GM04504 (cell line): ENCODE data around the gene MYBBP1A.

Experiments
- DNase-seq: peaks from one replicate; pipeline ENCODE4 v3.0.0-alpha.2; 2012; ENCODE audit warnings: low read depth

The MYBBP1A gene

DNA sequence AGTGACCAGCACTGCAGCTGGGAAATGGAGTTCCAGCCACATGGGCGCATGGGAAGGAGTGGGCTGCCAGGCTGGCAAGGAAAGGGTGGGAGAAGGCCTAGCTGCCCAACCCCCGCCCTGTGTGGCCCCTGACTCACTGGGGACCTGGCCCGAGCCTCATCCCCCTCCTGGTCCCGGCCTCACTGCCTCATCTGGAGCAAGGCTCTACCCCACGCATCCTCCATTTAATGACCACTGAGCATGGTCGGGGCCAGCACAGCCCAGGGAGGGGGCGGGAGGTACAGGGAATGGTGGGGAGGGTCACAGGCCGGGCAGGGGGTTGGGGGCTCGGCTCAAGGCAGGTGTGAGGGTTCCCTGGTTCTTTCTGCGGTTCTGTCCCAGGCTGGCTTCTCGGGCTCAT is 40.4 kb downstream of the MYBBP1A start:
- DNase-seq = no peak

DNA sequence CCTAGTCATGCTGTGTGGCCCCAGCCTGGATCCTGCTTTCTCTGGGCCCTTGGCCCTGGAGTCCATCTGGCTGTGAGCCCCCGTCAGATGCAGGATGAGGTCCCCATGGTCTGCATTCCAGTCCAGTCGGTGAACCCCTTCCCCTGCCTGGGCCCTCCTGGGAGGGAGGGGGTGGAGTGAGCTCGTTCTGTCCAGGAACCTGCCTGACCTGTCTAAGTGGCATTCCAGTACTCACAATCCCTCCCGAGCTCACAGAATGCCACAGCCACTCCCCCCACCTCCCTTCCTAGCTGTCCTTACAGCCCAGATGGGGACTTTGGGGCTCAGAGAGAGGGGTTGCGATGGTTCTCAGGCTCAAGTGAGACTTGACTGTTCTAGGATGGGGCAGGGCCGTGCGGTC is 41.0 kb downstream of the MYBBP1A start:
- DNase-seq = no peak

DNA sequence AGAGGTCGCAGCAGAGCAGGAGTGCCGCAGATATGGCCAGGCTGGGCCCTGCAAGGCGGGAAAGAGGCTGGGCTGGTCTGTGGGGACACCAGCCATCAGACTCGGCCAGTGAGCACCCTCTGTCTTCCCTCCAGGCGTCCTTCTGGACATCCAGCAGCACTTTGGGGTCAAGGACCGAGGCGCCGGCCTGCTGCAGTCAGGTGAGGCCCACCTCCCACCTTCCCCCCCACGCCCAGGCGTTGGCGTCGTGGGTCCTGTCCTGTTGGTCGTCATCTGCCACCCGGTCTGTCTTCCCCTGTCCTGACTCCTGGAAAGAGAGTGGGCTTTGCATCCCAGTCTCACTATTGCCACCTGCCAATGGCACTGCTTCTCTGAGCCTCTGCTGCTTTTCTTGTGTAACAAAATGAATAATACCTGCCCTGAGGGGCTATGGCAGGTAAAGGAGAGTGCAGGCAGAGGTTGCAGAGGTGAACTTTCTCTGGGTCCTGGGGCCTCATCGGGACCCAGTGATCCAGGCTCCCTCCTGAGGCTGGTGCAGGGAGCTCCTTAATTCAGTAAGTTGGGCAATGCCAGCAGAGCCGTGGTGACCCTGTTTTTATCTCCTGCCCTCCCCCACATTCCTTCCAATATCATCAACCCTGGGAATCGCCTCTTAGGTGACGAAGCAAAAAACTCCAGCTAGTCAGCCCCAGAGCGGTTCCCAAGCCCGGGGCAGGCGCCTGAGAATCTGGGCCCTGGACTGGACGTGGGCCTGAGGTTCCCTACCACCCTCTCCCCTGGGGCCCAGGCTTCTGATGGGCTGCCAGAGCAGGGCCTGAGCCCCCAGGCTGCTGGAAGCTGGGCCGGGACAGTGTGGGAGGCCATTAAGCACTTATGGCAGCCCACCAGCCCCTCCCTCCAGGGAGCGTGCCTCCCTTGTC is 41.8 kb downstream of the MYBBP1A start:
- no peak for DNase-seq

DNA sequence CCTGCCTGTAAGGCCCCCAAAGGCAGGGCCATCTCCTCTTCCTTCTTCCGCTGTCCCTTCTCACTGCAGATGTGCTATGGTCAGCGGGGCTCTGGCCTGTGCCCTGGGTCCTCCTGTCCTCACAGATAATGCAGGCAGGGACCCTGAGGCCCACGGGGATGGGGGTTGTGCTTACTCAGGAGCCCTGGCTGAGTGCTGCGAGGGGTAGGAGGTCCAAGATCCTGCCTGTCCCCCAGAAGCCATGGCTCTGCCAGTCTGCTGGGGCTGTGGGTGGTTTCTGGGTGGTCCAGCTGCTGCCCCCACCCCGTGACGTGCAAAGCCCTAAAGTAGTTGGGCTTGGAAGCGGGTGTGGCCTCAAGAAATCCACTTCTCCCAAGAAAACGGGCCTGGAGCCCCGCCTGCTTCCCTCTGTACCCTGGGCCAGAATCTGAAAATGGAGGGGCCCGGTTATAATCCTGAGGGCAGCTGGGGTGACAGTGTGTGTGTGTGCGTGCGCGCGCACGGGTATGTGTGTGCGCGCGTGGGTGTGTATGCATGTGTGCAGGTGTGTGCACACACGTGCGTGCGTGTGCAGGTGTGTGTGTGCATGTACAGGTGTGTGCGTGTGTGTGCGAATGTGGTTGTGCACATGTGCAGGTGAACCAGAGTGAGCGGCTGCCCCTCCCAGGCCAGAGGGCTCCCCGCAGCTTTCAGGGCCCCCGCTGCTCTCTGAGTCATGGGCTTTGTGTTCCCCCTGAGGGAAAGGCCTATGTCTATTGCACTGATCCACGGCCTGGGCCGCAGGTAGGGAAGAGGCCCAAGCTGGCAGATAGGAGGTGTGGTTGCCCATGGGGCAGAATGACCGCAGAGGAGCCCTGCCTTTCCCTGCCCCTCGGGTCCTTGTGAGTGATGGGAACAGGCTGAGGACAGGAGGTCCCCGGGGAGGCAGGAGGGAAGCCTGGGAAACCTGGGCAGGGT is 42.8 kb downstream of the MYBBP1A start:
- no peak for DNase-seq

DNA sequence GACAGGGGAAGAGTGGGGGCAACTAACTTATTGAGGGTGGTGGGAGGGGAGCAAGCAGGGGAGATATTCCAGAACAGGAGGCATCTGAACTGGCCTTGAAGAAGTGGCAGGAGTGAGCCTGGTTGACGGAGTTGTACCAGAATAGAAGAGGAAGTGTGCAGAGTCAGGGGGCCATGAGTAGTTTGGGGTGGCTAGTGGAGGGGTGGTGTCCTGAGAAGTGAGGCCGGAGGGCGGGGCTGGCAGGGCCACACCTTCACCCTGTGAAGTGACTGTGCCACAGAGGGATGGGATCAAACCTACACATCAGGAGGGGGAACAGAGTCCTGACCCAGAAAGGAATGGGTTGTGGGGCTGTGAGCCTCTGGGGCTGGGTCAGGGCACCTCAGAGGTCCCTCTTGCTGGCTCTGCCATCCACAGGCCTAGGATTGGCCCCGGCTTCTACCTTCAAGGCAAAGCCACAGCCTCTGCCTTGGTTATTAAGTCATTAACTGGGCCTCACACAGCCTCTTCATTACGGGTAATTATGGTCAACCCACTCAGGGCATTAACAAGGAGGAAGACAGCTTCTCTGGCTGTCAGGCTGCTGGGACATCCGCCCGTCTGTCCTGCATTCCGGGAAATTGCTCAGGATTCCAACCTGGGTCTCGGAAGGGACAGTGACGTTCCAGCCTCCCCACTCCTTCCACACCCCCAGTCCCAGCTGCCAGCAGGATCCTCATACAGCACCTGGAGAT is 43.8 kb downstream of the MYBBP1A start:
- no peak for DNase-seq

DNA sequence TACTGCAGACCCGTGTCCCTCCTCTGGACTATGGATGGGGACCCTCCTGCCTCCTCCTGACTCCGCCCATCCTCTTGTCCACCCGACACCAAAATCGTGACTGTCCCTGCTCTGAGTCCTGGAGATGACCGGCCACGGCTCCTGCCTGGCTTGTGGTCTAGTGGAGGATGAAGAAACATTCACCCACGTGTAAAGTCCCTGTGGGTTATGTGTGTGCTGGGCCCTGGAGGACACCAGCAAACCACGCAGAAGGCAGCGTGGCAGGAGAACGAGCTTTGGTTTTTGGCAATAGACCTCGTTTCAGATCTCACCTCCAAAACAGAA is 44.6 kb downstream of the MYBBP1A start:
- no peak for DNase-seq

DNA sequence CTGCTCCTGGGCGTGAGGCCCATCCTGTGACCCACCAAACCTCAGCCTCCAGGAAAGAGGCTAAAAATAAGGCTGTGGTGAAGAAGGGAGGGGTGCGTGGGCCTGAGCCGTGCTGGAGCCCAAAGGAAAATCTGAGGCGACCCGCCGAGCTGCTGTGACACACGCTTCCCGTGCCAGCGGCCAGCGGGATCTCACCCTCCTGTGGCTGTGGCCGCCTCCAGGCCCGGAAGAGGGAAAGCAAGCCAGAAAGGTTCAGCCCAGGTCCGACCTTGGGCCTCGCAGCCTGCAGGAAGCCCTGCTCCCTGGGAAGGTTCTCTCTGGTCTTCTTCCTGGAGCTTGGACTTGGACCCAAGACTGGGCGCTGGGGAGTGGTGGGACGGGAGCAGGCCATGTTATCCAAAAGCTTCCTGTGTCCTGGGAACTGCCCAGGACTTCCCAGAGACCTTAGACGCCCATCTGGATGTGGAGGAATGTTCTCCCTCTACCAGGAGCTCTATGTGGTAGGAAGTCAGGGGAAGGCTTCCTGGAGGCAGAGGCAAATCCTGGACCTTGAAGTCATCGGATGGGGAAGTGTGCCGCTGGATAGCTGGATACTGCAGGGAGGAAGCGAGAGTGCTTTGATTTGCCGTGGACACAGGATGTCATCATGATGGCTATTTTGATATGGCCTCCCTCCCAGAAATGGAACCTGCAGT is 45.1 kb downstream of the MYBBP1A start:
- no peak for DNase-seq

DNA sequence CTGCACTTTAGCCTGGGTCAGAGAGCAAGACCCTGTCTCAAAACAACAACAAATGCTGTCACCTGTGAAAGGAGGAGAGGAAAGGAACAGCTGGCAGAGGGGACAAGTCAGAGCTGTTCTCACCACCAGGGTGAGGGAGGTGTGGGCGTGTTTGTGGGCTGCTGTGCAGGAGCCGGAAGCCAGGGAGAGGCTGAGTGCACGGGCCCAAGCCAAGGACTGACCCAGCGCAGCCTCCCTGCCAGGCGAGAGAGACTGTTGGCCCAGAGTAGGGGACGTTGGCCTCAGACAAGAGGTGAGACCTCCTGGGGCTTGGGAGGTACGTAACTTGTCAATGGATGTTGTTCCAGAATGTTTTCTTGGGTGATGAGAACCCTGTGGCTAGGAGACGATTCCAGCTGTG is 45.8 kb downstream of the MYBBP1A start:
- no peak for DNase-seq

DNA sequence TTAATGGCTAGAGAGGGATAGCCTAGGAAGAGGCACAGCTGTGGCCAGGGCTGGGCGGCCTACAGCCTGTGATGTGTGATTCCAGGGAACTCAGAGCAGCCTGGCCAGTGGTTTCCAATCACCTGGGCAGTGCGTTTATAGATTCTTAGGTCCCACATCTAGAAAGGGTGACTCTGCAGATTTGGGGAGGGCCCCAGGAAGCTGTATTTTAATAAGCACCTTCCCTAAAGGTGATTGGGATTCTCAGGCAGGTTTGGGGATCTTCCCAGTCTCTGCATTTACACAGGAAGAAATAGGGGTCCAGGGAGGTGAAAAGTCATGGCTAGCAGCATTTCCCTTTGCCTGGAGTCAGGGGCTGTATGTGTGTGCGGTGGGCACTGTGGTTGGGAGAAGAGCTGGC is 47.0 kb downstream of the MYBBP1A start:
- no peak for DNase-seq

DNA sequence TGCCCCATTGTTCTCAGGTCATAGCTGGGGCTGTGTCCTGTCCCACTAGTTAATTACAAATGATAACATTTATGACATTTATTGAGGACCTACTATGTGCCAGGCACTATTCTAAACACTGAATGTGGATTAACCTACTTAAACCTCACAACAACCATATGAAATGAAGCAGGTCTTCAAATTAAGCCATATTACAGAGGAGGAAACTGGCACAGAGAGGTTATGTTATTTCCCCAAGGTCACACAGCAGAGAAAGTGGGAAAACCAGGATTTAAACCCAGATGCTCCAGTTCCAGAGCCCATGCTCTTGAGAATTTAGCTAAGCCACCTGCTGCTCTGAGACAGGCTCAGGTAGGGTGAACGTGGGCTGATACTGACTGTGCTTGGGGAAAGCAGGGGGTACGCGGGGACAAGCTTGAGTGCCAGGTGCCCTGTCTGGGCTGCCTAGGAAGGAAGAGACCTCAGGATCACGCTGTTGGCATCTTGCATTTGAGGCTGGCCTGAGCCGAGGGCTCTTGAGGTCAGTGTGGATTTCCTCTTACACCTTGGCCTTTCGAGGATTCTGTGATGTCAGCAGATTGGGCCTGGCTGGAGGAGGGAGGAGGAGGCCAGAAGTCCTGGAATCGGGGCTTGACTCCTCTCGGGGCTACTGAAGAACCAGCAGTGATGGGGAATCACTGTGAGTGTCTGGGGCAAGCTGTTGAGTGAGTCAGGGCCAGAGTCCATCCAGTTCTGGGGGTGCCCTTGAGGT is 47.6 kb downstream of the MYBBP1A start:
- DNase-seq = no peak

DNA sequence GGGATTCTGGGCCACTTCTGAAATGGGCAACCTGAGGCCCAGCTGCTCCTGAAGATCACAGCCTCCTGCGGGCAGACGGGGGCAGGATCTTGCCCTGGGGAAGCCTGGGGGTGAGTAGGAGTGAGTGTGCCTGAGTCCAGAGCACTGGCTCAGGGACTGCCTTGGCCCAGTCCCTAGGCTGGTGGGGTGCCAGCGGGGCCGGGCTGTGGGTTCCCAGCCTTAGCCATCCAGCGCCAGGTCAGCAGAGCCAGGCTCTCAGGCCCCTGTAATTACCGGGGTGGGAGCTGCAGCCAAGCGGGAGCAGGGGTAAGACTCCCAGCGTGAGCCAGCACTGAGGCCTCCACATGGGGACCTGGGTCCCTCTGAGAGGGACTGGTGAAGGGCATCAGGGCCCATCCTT is 48.3 kb downstream of the MYBBP1A start:
- no peak for DNase-seq

DNA sequence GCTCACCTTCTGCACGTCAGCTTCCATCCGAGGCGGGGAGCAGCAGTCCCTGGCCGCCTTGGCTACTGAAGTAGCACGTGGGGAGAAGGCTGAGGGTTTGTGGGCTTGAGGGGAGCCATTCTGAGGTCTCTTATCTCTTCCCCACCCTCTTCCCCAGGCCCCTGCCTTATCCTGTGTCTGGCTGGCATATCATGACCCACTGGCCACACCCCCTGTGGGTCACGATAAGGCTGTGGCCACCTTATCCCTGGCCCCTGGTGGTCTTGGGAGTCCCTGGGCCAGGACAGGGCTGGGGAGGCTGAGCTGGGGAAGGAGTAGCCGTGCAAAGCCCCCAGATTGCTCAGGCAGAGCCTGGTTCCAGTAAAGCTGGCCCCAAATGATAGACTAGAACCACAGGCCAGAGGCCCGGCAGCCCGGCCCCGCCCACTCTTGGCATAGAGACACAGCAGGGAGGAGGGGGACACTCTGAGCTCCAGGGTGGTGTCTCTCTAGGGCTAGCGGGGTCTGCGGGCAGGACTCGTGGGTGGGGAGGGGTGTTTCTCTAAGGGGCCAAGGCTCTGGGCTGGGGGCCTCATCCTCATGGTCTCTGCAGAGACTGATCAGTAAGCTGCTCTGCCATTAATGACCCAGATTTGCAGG is 48.9 kb downstream of the MYBBP1A start:
- no peak for DNase-seq

DNA sequence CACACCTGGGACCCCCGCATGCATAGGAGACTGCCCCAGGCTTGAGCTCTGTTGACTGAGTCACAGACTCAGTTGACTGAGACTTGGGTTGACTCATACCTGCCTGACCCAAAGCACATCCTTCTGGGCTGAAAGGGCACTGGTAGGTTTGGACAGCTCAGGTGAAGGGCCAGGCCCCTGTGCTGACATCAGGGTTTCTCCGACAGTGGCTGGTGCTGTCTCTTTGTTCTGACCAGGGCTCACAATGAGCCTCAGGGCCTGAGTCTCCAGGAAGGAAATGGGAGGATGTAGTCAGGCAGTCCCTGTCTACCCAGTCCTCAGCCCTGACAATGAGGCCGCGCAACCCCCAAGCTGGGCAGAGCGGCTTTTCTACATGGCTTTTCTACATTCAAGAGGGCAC is 50.0 kb downstream of the MYBBP1A start:
- DNase-seq = no peak

DNA sequence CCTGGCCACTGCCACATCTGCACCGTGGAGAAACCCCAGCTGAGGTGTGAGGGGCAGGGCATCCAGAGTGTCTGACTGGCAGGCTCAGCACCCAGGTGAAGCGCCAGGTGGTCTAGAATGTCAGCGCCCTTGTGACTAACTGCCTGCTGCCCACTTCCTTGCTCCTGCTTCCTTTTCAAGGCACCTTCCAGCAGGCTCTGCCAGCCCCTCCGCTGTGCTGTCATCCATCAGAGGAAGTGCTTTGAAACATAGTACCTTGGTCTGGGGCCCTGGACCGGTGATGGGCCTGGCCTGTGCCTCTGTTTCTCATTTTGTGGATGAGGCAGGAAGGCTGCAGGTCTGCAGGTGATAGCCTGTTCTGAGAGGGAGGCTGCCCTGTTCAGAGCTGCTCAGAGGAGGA is 51.0 kb downstream of the MYBBP1A start:
- no peak for DNase-seq

DNA sequence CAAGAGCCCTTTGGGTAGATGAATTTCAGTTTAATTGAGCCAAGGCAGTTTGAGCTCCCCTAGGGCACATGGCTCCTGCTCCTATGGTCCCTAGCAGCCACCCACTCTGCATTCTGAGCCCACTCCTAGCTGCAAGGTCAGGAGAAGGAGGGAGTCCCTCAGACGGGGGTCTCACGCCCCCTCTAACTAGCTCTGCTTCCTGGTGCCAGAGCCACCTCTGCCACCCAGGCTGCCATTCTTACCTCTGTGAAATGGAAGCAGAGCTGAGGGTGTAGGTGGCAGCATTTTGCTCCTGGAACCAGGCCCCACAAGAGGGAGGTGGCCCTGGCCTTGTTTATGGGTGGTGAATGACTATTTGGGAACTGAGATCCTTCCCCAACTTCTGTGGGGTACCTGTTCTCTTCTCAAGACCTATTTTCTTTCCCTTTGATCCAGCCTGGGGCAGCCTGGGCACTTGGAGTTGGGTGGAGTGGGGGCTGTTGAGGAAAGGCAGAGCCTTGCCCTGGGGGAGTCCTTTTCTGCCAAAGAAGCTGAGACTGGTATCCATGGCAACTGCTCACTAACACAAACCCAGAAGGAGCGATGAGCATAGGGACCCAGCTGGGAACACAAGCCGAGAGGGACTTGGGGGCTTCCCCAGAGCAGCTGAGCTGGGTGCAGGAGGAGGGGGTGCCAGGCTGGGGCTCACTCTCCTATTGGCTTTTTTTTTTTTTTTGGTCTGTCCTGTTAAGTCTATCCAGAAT is 51.7 kb downstream of the MYBBP1A start:
- DNase-seq = no peak

DNA sequence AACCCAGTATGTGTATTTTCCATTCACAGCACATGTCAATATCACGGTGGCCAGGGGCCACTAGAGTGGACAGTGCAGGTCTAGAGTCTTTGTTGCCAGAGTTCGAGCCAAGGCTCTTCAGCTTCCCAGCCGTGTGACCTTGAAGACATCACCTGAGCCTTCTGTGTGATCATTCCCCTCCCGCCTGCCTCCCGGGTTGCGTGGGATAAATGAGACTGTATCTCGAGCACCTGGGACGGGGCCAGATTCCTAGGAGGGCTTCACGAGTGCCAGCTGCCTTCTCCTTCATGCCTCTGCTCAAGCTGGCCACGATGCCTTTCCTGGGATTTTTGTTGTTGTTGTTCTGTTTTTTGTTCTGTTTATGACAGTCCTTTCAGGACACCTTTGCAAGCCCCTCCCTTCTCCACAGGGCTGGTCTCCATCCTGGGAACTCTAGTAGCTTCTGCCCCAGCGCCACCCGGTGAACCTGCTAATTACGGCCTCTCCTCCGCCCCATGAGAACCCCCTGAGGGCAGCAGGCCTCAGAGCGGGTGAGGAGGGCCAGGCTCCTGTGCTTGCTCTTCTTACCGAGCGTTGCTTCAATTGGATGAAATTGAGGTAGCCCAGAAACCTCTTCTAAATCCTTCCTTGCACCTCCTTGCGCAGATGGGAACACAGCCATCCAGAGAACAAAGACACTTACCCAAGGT is 52.6 kb downstream of the MYBBP1A start:
- no peak for DNase-seq

DNA sequence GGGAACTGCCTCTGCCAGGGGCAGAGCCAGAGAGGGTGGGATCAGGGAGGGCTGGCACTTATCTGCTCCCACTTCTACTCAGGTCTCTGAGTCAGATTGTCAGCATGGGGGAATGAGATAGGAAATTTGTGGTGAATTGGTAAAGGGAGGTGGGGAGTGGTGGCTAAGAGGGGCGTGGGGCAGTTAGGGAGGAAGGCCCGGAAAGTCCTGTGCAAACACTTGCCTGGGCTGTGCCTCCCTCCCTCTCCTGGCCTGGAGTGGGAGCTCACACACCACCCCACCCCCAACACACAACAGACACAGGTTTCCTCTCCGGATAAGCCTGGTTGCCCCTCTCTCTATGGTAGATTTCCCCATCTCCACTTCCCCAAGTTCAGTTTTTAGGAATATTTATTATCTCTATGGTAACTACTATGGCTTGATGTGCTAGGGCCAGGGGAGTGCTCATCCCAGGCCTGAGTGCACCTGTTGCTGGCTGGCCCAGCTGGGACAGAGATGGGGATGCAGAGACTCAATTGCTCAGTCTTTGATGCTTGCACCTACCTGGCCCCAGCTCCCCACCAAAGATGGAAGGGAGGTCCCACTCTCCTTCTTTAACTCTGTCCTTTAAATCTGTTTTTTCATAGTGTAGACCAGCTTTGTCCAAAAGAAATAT is 53.8 kb downstream of the MYBBP1A start:
- DNase-seq = no peak

DNA sequence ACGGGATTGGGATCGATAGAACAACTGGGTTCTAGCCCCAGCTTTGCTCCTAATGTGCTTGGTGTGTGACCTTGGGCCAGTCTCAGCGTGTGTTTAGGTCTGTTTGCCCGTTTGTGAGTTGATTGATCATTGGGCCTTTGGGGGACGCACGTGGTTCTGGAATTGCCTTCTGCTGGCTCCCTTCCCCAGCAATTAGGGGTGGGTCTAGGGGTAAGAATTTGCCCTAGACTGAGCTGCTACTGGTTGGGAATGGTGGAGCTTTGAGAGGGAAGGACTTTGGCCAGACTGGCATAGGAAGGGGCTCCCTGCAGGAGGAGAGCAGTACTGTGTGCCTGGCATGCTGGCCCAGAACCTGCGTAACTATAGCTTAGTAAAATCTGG is 55.0 kb downstream of the MYBBP1A start:
- DNase-seq = no peak
